Caco-2 (cell line): ENCODE measurements around the gene RPRD2. TPM values are rescaled to one million over a fixed set of nuclear protein-coding genes. Genes with fewer than 3 reads are reported as not detected.

ENCODE experiments used
- BruUV-seq: library from RNA; stranded (reverse); fragments of 400-500 nt; replicated peaks from 2 replicates; lab custom pipeline; 2021; lab: Mats Ljungman, UMichigan
- CTCF ChIA-PET: fragments of 300-600 bp; sonication (Branson Sonifier 250); formaldehyde crosslinking; loops from one replicate; lab custom pipeline; 2022; ENCODE audit warnings: antibody characterized with exemption; lab: Charles Lee
- POLR2A ChIA-PET: fragments of 300-600 bp; sonication (Branson Sonifier 250); formaldehyde crosslinking; loops from one replicate; lab custom pipeline; 2022; ENCODE audit warnings: antibody characterized with exemption; lab: Charles Lee
- DNase-seq, 2 experiments: peaks; one replicate each; pipeline versions ENCODE4 v3.0.0 to v3.0.0-alpha.2; 2020 to 2022
- H3K27me3 ChIP-seq: replicated peaks from 2 replicates; pipeline ENCODE4 v1.6.0; 2011; ENCODE audit warnings: low read length; ENCODE audit not compliant: control insufficient read depth, insufficient read depth
- H3K36me3 ChIP-seq: 2 replicates; pipeline ENCODE4 v1.5.1; 2011; ENCODE audit warnings: low read length; ENCODE audit not compliant: control insufficient read depth, insufficient read depth
- H3K4me1 ChIP-seq: fragments of 250-450 bp; sonication (Bioruptor Pico); 2 replicates; pipeline ENCODE4 v1.5.1; 2020; ENCODE audit warnings: mild to moderate bottlenecking
- H3K4me3 ChIP-seq: 2 replicates; pipeline ENCODE4 v1.5.1; 2011; ENCODE audit warnings: low read depth, mild to moderate bottlenecking, control low read depth, low read length
- H3K9me3 ChIP-seq: fragments of 250-450 bp; sonication (Bioruptor Pico); 2 replicates; pipeline ENCODE4 v1.5.1; 2020; ENCODE audit warnings: mild to moderate bottlenecking, moderate library complexity
- H3K27ac Mint-ChIP-seq: one replicate; pipeline ENCODE4 v1.8.0; 2022; ENCODE audit warnings: mixed read lengths; ENCODE audit not compliant: unreplicated experiment
- H3K27me3 Mint-ChIP-seq: one replicate; pipeline ENCODE4 v1.8.0; 2022; ENCODE audit warnings: mixed read lengths; ENCODE audit not compliant: insufficient read depth, unreplicated experiment
- H3K36me3 Mint-ChIP-seq: one replicate; pipeline ENCODE4 v1.8.0; 2022; ENCODE audit warnings: mild to moderate bottlenecking, mixed read lengths; ENCODE audit not compliant: insufficient read depth, unreplicated experiment
- H3K4me1 Mint-ChIP-seq: one replicate; pipeline ENCODE4 v1.8.0; 2022; ENCODE audit warnings: low read depth, mixed read lengths; ENCODE audit not compliant: unreplicated experiment
- H3K4me3 Mint-ChIP-seq: one replicate; pipeline ENCODE4 v1.8.0; 2022; ENCODE audit warnings: mild to moderate bottlenecking, moderate library complexity, mixed read lengths; ENCODE audit not compliant: unreplicated experiment
- H3K9me3 Mint-ChIP-seq: one replicate; pipeline ENCODE4 v1.8.0; 2022; ENCODE audit warnings: mixed read lengths; ENCODE audit not compliant: unreplicated experiment
- intact Hi-C: fragments of 100-400 bp; cut with micrococcal nuclease; formaldehyde crosslinking; loops from one replicate; pipeline ENCODE4 v1.10.0; 2022; ENCODE audit not compliant: unreplicated experiment
- total RNA-seq: library from RNA; stranded (reverse); gene quantifications from 2 replicates; pipeline ENCODE4 v1.2.3, GENCODE V29; 2022
- TF ChIP-seq, protein P1 (sequence below), 2 experiments: fragments of 200-600 bp in 1 of 2; IDR thresholded peaks; 1 replicate in 1 of 2; 2 replicates in 1 of 2; pipeline versions ENCODE4 v1.5.1 to v1.8.0; 2011 to 2022; ENCODE audit warnings: antibody characterized with exemption in 1 of 2, control low read depth in 1 of 2, inconsistent platforms in 1 of 2, low read depth in 1 of 2, low read length in 1 of 2, mild to moderate bottlenecking in 1 of 2, moderate library complexity in 1 of 2; ENCODE audit not compliant: insufficient read depth in 1 of 2, severe bottlenecking in 1 of 2, unreplicated experiment in 1 of 2

RPRD2 gene
- total RNA-seq, 1 experiment from 2014 or later = 24.3 TPM

- ChIA-PET POLR2A (no interaction called here), CTCF (no interaction called here)
- no peaks in the 10 kb centered on the region for H3K36me3 ChIP-seq
- Mint-ChIP-seq H3K9me3 (peaks cover 10% of the 10 kb centered on the region), H3K36me3 (no peaks in the 10 kb centered on the region), H3K27me3 (no peaks in the 10 kb centered on the region), H3K4me3 (no peak overlapping the region), H3K27ac (no peak overlapping the region), H3K4me1 (peaks cover 28% of the 10 kb centered on the region)
- peaks cover 29% of the 10 kb centered on the region for H3K4me1 ChIP-seq
- H3K9me3 ChIP-seq = no peaks in the 10 kb centered on the region
- BruUV-seq = no TSS peak
- TF ChIP-seq, protein P1, sequence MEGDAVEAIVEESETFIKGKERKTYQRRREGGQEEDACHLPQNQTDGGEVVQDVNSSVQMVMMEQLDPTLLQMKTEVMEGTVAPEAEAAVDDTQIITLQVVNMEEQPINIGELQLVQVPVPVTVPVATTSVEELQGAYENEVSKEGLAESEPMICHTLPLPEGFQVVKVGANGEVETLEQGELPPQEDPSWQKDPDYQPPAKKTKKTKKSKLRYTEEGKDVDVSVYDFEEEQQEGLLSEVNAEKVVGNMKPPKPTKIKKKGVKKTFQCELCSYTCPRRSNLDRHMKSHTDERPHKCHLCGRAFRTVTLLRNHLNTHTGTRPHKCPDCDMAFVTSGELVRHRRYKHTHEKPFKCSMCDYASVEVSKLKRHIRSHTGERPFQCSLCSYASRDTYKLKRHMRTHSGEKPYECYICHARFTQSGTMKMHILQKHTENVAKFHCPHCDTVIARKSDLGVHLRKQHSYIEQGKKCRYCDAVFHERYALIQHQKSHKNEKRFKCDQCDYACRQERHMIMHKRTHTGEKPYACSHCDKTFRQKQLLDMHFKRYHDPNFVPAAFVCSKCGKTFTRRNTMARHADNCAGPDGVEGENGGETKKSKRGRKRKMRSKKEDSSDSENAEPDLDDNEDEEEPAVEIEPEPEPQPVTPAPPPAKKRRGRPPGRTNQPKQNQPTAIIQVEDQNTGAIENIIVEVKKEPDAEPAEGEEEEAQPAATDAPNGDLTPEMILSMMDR (IDR thresholded peaks at IDR 0.05; ENCODE audit: insufficient read depth in 1 of 2, low read depth in 1 of 2, low read length in 1 of 2, severe bottlenecking in 1 of 2, unreplicated experiment in 1 of 2) = no peak
- DNase-seq = no peak
- no peak overlapping the region for H3K4me3 ChIP-seq
- no peaks in the 10 kb centered on the region for H3K27me3 ChIP-seq
- intact Hi-C loops = no loop called here
These were observed 40.5 kb downstream of the RPRD2 start for GRCh38 chr1:150404465-150404864.

GRCh38 chr1:150405660-150406059 is 41.7 kb downstream of the RPRD2 start:
- intact Hi-C loops = no loop called here
- H3K27ac Mint-ChIP-seq = peak overlapping the region; percentile 14
- peaks cover 40% of the 10 kb centered on the region for H3K4me1 Mint-ChIP-seq
- H3K4me3 Mint-ChIP-seq = no peak overlapping the region
- Histone ChIP-seq H3K36me3 (no peaks in the 10 kb centered on the region), H3K9me3 (no peaks in the 10 kb centered on the region), H3K4me3 (no peak overlapping the region), H3K27me3 (no peaks in the 10 kb centered on the region), H3K4me1 (peaks cover 41% of the 10 kb centered on the region)
- TF ChIP-seq, protein P1 (IDR thresholded peaks at IDR 0.05; ENCODE audit: insufficient read depth in 1 of 2, low read depth in 1 of 2, low read length in 1 of 2, severe bottlenecking in 1 of 2, unreplicated experiment in 1 of 2) = no peak
- POLR2A ChIA-PET = interaction anchor here (0.6 kb wide), 1 partner anchor 280 kb away, joined by 3 read pairs; no protein-coding TSS in a partner anchor
- no peaks in the 10 kb centered on the region for H3K9me3 Mint-ChIP-seq
- no TSS peak for BruUV-seq
- H3K36me3 Mint-ChIP-seq = no peaks in the 10 kb centered on the region
- no peaks in the 10 kb centered on the region for H3K27me3 Mint-ChIP-seq
- DNase-seq = no peak
- CTCF ChIA-PET = no interaction called here

GRCh38 chr1:150406483-150406882 is 42.5 kb downstream of the RPRD2 start:
- H3K36me3 Mint-ChIP-seq = no peaks in the 10 kb centered on the region
- no TSS peak for BruUV-seq
- peaks cover 44% of the 10 kb centered on the region for H3K4me1 ChIP-seq
- no peak overlapping the region for H3K4me3 ChIP-seq
- DNase-seq = peak in 1 of 2 experiments; percentile 61
- CTCF ChIA-PET = no interaction called here
- TF ChIP-seq, protein P1 (IDR thresholded peaks at IDR 0.05; ENCODE audit: insufficient read depth in 1 of 2, low read depth in 1 of 2, low read length in 1 of 2, severe bottlenecking in 1 of 2, unreplicated experiment in 1 of 2) = no peak
- POLR2A ChIA-PET = interaction anchor here (0.6 kb wide), 1 partner anchor 281 kb away, joined by 3 read pairs; no protein-coding TSS in a partner anchor
- H3K9me3 ChIP-seq = no peaks in the 10 kb centered on the region
- H3K9me3 Mint-ChIP-seq = no peaks in the 10 kb centered on the region
- H3K4me1 Mint-ChIP-seq = peaks cover 42% of the 10 kb centered on the region
- H3K36me3 ChIP-seq = no peaks in the 10 kb centered on the region
- H3K27ac Mint-ChIP-seq = no peak overlapping the region
- no peak overlapping the region for H3K4me3 Mint-ChIP-seq
- intact Hi-C loops = no loop called here
- no peaks in the 10 kb centered on the region for H3K27me3 ChIP-seq
- no peaks in the 10 kb centered on the region for H3K27me3 Mint-ChIP-seq
